K562 (cell line): ENCODE results near the gene COL13A1. TPM values are rescaled to one million over a fixed set of nuclear protein-coding genes. Genes with fewer than 3 reads are reported as not detected.

Experiments used
- CTCF ChIP-seq, 3 experiments: IDR thresholded peaks in 2 of 3; conservative IDR thresholded peaks in 1 of 3; 2 replicates each; pipeline ENCODE4 v1.5.1; 2011 to 2012; ENCODE audit warnings: low read length in 3 of 3, mild to moderate bottlenecking in 3 of 3, control low read depth in 2 of 3, improper control_type of control experiment in 1 of 3, inconsistent platforms in 1 of 3, low read depth in 1 of 3, mixed read lengths in 1 of 3, moderate library complexity in 1 of 3; ENCODE audit not compliant: insufficient read depth in 2 of 3
- CTCFL ChIP-seq: IDR thresholded peaks from 2 replicates; pipeline ENCODE4 v1.6.1; 2011; ENCODE audit warnings: borderline replicate concordance, low read depth, mild to moderate bottlenecking, moderate library complexity, low read length; ENCODE audit not compliant: insufficient read depth, poor library complexity, severe bottlenecking
- POLR3A ChIP-seq: IDR thresholded peaks from 2 replicates; pipeline ENCODE4 v1.6.1; 2011; ENCODE audit warnings: borderline replicate concordance, mild to moderate bottlenecking, moderate library complexity; ENCODE audit not compliant: insufficient read length, insufficient read depth; ENCODE audit errors: extremely low read depth
- ZBTB9 ChIP-seq: fragments of 450-650 bp; formaldehyde crosslinking; IDR thresholded peaks from 2 replicates; pipeline ENCODE4 v1.4.0; 2020; ENCODE audit warnings: mild to moderate bottlenecking, moderate library complexity
- polyA plus RNA-seq, 8 experiments: library from polyadenylated mRNA; depleted of rRNA in 4 of 8; stranded (reverse) in 5 of 8; unstranded in 3 of 8; fragments of >200 nt; fragmentation: Nextera tagmentation in 2 of 8; fragmentation: Illumina TruSeq in 1 of 8; extraction: Ambion mirVana in 2 of 8; extraction: Trizol in 1 of 8; gene quantifications; 2 replicates each; pipeline versions ENCODE4 v1.2.1 to v1.2.3, GENCODE V29; 2011 to 2014; ENCODE audit warnings: inconsistent platforms in 1 of 8, missing spikeins in 1 of 8
- total RNA-seq, 7 experiments: library from RNA; depleted of rRNA in 6 of 7; stranded (reverse); fragments of >200 nt in 6 of 7; fragmentation: Illumina TruSeq in 2 of 7; extraction: Trizol in 2 of 7; gene quantifications; 2 replicates each; pipeline versions ENCODE4 v1.2.1 to v1.2.3, GENCODE V29; 2011 to 2021; ENCODE audit warnings: low replicate concordance in 1 of 7
- TF ChIP-seq, protein P1 (sequence below), 2 experiments: fragments of 450-650 bp in 1 of 2; IDR thresholded peaks; 2 replicates each; pipeline ENCODE4 v1.6.1; 2011 to 2017; ENCODE audit warnings: low read depth in 2 of 2, antibody characterized with exemption in 1 of 2, borderline replicate concordance in 1 of 2, low read length in 1 of 2, mild to moderate bottlenecking in 1 of 2, mixed read lengths in 1 of 2; ENCODE audit not compliant: control insufficient read depth in 1 of 2

COL13A1 gene
- total and polyA plus RNA-seq, 9 of the 15 experiments (the other 6 are each of a cell fraction or from before 2014, with no cell fraction given), result not detected

GRCh38 chr10:69936091-69936490, 134.4 kb downstream of the COL13A1 start (continued):
- TF ChIP-seq CTCFL (peak; percentile 43), POLR3A (no peak), CTCF (IDR thresholded peaks at IDR 0.05 in 2 of 3, conservative IDR thresholded peaks at IDR 0.05 in 1 of 3; ENCODE audit: insufficient read depth in 2 of 3, low read depth in 1 of 3, low read length in 3 of 3) (peak; percentile 44 to 65 (median 58)), ZBTB9 (CRISPR knock-in tag) (no peak)
- TF ChIP-seq, protein P1, sequence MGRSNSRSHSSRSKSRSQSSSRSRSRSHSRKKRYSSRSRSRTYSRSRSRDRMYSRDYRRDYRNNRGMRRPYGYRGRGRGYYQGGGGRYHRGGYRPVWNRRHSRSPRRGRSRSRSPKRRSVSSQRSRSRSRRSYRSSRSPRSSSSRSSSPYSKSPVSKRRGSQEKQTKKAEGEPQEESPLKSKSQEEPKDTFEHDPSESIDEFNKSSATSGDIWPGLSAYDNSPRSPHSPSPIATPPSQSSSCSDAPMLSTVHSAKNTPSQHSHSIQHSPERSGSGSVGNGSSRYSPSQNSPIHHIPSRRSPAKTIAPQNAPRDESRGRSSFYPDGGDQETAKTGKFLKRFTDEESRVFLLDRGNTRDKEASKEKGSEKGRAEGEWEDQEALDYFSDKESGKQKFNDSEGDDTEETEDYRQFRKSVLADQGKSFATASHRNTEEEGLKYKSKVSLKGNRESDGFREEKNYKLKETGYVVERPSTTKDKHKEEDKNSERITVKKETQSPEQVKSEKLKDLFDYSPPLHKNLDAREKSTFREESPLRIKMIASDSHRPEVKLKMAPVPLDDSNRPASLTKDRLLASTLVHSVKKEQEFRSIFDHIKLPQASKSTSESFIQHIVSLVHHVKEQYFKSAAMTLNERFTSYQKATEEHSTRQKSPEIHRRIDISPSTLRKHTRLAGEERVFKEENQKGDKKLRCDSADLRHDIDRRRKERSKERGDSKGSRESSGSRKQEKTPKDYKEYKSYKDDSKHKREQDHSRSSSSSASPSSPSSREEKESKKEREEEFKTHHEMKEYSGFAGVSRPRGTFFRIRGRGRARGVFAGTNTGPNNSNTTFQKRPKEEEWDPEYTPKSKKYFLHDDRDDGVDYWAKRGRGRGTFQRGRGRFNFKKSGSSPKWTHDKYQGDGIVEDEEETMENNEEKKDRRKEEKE (IDR thresholded peaks at IDR 0.05; ENCODE audit: borderline replicate concordance in 1 of 2, control insufficient read depth in 1 of 2, low read depth in 2 of 2, low read length in 1 of 2), result no peak
